ENCODE measurements around the gene PTPRG. TPM values are rescaled to one million over a fixed set of nuclear protein-coding genes. Genes with fewer than 3 reads are reported as not detected.

The PTPRG gene
- total and polyA plus RNA-seq, 2 donors (not counting 3 experiments of a cell fraction or from before 2014, with no cell fraction given), result 8.9 to 39.1 TPM

DNA sequence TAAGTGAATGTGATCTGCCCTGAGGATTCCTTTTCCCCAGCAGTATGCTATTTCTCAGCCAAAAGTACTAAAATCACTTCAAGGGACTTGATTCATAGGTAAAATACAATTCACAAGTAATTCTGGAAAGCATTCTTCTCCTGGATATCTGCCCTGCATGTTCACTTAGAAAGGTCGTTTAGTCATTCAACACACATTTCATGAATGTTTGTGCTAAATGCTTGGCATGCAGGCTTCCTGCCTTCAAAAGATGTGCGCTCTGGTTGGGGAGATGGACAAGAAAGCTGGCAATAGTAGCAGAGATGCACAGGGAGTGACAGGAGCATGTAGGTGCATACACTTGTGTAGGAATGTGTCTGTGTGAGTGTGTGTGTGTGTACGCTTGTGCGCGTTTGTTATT, 360.7 kb downstream of the PTPRG start:
- Histone ChIP-seq H3K9me3 (replicated peaks; ENCODE audit: control insufficient read depth, insufficient read depth, low read length) (no peaks in the 10 kb centered on the region), H3K4me2 (ENCODE audit: insufficient read depth, low read length) (no peak overlapping the region), H3K36me3 (ENCODE audit: control insufficient read depth in 2 of 2, extremely low read depth in 1 of 2, insufficient read depth in 2 of 2, low read length in 2 of 2) (no peaks in the 10 kb centered on the region), H3K4me3 (replicated peaks in 1 of 3; ENCODE audit: insufficient read depth in 1 of 3, low read depth in 1 of 3, low read length in 3 of 3) (no peak overlapping the region), H3K27ac (ENCODE audit: insufficient read depth, low read depth, low read length) (no peak overlapping the region), H3K27me3 (ENCODE audit: control insufficient read depth in 2 of 2, insufficient read depth in 2 of 2, low read length in 2 of 2) (no peaks in the 10 kb centered on the region), H3K9ac (replicated peaks; ENCODE audit: extremely low read depth, insufficient read depth, low read length) (no peak overlapping the region), H3K4me1 (ENCODE audit: control insufficient read depth, extremely low read depth, insufficient read depth, low read length) (peaks cover 11% of the 10 kb centered on the region), H3K79me2 (ENCODE audit: control insufficient read depth, insufficient read depth, low read length) (no peaks in the 10 kb centered on the region), H2AFZ (ENCODE audit: low read depth, low read length) (no peak overlapping the region), H3K9me1 (replicated peaks; ENCODE audit: control insufficient read depth, extremely low read depth, insufficient read depth, low read length) (no peaks in the 10 kb centered on the region), H4K20me1 (replicated peaks; ENCODE audit: control insufficient read depth, extremely low read depth, insufficient read depth, low read length) (no peaks in the 10 kb centered on the region)
- FAIRE-seq (peak; percentile 24), DNase-seq (ENCODE audit: low read depth, low spot score) (no peak)
- TF ChIP-seq JUN (IDR thresholded peaks at IDR 0.05; ENCODE audit: borderline replicate concordance, insufficient read depth, insufficient read length, low read depth), result no peak
- TF ChIP-seq, protein P1, sequence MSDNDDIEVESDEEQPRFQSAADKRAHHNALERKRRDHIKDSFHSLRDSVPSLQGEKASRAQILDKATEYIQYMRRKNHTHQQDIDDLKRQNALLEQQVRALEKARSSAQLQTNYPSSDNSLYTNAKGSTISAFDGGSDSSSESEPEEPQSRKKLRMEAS (IDR thresholded peaks at IDR 0.05; ENCODE audit: insufficient read depth, insufficient read length), result no peak
- no peak for TF ChIP-seq MYC (IDR thresholded peaks at IDR 0.05; ENCODE audit: low read depth, low read length)
- no peak for TF ChIP-seq GATA2 (IDR thresholded peaks at IDR 0.05; ENCODE audit: insufficient read depth, insufficient read length, low read depth, low read length)
- TF ChIP-seq, protein P2, sequence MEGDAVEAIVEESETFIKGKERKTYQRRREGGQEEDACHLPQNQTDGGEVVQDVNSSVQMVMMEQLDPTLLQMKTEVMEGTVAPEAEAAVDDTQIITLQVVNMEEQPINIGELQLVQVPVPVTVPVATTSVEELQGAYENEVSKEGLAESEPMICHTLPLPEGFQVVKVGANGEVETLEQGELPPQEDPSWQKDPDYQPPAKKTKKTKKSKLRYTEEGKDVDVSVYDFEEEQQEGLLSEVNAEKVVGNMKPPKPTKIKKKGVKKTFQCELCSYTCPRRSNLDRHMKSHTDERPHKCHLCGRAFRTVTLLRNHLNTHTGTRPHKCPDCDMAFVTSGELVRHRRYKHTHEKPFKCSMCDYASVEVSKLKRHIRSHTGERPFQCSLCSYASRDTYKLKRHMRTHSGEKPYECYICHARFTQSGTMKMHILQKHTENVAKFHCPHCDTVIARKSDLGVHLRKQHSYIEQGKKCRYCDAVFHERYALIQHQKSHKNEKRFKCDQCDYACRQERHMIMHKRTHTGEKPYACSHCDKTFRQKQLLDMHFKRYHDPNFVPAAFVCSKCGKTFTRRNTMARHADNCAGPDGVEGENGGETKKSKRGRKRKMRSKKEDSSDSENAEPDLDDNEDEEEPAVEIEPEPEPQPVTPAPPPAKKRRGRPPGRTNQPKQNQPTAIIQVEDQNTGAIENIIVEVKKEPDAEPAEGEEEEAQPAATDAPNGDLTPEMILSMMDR (IDR thresholded peaks at IDR 0.05; ENCODE audit: extremely low read depth in 1 of 2, insufficient read depth in 1 of 2, low read depth in 1 of 2, low read length in 2 of 2), result no peak
- TF ChIP-seq POLR2A (IDR thresholded peaks at IDR 0.05; ENCODE audit: low read depth, low read length), result no peak
- TF ChIP-seq EZH2 (IDR thresholded peaks at IDR 0.05; ENCODE audit: borderline replicate concordance, low read depth, low read length, severe bottlenecking), result no peak
- TF ChIP-seq FOS (IDR thresholded peaks at IDR 0.05; ENCODE audit: borderline replicate concordance, insufficient read depth, low read length), result no peak
- TF ChIP-seq POLR2AphosphoS5 (IDR thresholded peaks at IDR 0.05; ENCODE audit: insufficient read depth, low read depth, low read length), result no peak
- dilution Hi-C loops (cut with MboI; ENCODE audit: extremely low pct_ligation_motif_present, low sequenced_read_pairs), result no loop called here
- intact Hi-C loops (cut with micrococcal nuclease), result no loop called here
- CTCF ChIA-PET, result interaction anchor here (2.6 to 3.6 kb wide), 2 partner anchors 10 to 14 kb away, joined by 10 to 15 read pairs; no protein-coding TSS in a partner anchor
- BruUV-seq (replicated peaks), result no TSS peak
- POLR2A ChIA-PET, result no interaction called here
